GM12892 (cell line): ENCODE results near the gene XPO6.

Source experiments
- POLR2A ChIP-seq: IDR thresholded peaks from 2 replicates; pipeline ENCODE4 v1.6.1; 2011; ENCODE audit warnings: low read depth, low read length, control low read depth
- POLR2AphosphoS5 ChIP-seq: IDR thresholded peaks from 2 replicates; pipeline ENCODE4 v1.6.1; 2011; ENCODE audit warnings: low read depth, low read length, control low read depth
- TAF1 ChIP-seq: IDR thresholded peaks from 2 replicates; pipeline ENCODE4 v1.6.1; 2011; ENCODE audit warnings: low read depth, mild to moderate bottlenecking, control low read depth, low read length, borderline replicate concordance

DNA sequence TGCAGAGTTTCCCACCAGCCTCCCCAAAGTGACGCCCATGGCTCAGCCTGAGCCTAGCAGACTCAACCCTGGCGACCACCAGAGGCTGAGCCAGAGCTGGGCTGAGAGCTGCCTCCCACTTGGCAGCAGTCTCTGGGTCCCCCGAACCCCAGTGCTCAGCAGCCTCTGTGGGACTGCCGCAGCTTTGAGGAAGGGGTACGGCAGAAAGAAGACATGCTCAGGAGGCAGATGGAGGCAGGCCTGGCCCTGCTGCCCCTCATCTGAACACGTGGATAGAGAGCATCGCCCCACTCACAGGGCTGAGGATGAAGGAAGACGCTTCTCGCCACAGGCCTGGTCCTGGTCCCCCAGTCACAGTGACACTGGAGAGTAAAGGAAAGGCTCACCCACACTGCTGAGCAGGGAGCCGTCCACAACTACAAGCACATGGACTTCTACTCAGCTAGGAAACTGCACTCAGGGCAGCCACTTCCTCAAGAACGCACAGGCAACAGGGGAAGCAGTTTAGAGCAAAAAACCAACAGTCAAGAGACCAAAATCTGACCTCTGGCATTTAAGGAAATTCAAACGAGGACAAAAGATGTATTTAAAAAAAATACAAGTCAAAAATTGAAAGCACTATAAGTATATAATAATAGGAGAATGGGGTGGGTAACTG lies 103.0 kb downstream of the XPO6 start:
- TF ChIP-seq POLR2AphosphoS5 (no peak), POLR2A (no peak), TAF1 (no peak)
